Stomach (tissue), 4 donors: ENCODE measurements around the gene MXI1.

ENCODE experiments used
- CTCF ChIP-seq, 7 experiments: fragments of 450-650 bp in 4 of 7; fragments of 200-600 bp in 3 of 7; sonication (generic) in 3 of 7; IDR thresholded peaks; one replicate each; pipeline ENCODE4 v1.5.1; 2016 to 2019; ENCODE audit warnings: antibody characterized with exemption in 7 of 7, control low read depth in 2 of 7, mild to moderate bottlenecking in 1 of 7
- EP300 ChIP-seq: sonication (generic); formaldehyde crosslinking; IDR thresholded peaks from one replicate; pipeline ENCODE4 v1.6.1; 2017; ENCODE audit warnings: antibody characterized with exemption
- POLR2A ChIP-seq, 4 donors: fragments of 450-650 bp; IDR thresholded peaks; one replicate each; pipeline ENCODE4 v1.6.1; 2016; ENCODE audit warnings: antibody characterized with exemption in 4 of 4, control low read depth in 2 of 4, mild to moderate bottlenecking in 1 of 4, moderate library complexity in 1 of 4

- no peak for TF ChIP-seq POLR2A (IDR thresholded peaks at IDR 0.05)
- no peak for TF ChIP-seq CTCF (IDR thresholded peaks at IDR 0.05)
- no peak for TF ChIP-seq EP300
Observed at GRCh38 chr10:110228066-110228465, 20.7 kb downstream of the MXI1 start.
